ENCODE measurements around the gene MAPKBP1. TPM values are rescaled to one million over a fixed set of nuclear protein-coding genes. Genes with fewer than 3 reads are reported as not detected.
A peak's percentile ranks its signal among the peaks of the same experiment; 100 is the strongest.

The MAPKBP1 gene
- total RNA-seq, 4 donors from 2014 or later = 18.4 to 37.6 (median 29.8) TPM

DNA sequence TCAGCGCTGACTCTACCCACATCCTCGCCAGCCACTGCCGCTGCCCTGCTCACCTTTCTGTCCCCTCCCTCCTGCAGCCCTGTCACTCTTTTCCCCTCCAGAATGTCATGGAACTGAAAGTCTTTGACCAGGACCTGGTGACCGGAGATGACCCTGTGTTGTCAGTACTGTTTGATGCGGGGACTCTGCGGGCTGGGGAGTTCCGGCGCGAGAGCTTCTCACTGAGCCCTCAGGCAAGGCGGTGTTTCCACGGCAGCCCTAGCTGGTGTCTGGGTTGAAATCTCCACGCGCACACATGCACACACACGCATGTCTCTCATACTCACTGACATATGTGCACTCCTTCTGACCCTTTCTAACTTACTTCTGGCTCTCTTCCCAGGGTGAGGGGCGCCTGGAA, 66.4 kb downstream of the MAPKBP1 start:
- TF ChIP-seq, protein P1, sequence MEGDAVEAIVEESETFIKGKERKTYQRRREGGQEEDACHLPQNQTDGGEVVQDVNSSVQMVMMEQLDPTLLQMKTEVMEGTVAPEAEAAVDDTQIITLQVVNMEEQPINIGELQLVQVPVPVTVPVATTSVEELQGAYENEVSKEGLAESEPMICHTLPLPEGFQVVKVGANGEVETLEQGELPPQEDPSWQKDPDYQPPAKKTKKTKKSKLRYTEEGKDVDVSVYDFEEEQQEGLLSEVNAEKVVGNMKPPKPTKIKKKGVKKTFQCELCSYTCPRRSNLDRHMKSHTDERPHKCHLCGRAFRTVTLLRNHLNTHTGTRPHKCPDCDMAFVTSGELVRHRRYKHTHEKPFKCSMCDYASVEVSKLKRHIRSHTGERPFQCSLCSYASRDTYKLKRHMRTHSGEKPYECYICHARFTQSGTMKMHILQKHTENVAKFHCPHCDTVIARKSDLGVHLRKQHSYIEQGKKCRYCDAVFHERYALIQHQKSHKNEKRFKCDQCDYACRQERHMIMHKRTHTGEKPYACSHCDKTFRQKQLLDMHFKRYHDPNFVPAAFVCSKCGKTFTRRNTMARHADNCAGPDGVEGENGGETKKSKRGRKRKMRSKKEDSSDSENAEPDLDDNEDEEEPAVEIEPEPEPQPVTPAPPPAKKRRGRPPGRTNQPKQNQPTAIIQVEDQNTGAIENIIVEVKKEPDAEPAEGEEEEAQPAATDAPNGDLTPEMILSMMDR (IDR thresholded peaks at IDR 0.05) = no peak
- no peak for TF ChIP-seq POLR2A (IDR thresholded peaks at IDR 0.05)
- intact Hi-C loops (cut with DNase I) = no loop called here
- Histone ChIP-seq H3K27me3 (no peaks in the 10 kb centered on the region), H3K27ac (peak overlapping the region in 1 of 4 donors; percentile 92), H3K9me3 (no peaks in the 10 kb centered on the region), H3K36me3 (peaks cover 15 to 85% (median 31%) of the 10 kb centered on the region in 3 donors), H3K4me3 (peak overlapping the region in 2 of 4 donors; percentile 34 to 40), H3K4me1 (peaks cover 27 to 64% (median 29%) of the 10 kb centered on the region in 3 donors)
- WGBS, 2 donors = 72 to 80% methylated on average over 13 to 14 of the region's 15 CpGs
- no peak for DNase-seq

DNA sequence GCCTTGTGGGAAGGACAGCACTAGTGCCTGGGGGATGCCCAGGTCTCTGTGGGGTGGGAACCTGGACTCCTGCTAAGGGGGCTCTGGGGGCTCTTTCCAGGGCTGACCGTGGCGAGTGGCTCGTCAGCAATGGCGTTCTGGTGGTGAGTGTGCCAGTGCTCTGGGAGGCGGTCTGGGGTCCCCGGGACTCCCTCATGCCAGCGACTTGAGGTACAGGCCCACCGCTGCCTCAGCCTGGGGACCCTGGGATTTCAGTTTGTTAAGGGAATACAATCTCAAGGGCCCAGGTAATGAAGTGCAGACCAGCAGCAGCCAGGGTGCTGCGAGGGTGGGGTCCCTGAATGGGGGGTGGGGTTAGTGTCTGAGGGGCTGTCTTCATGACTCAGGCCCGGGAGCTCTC, 66.8 kb downstream of the MAPKBP1 start:
- H3K4me1 ChIP-seq = peaks cover 27 to 59% (median 29%) of the 10 kb centered on the region in 3 donors
- no peak overlapping the region for H3K4me3 ChIP-seq
- no peaks in the 10 kb centered on the region for H3K27me3 ChIP-seq
- intact Hi-C loops (cut with DNase I) = no loop called here
- WGBS, 2 donors = 67 to 95% methylated on average over 1 to 4 of the region's 10 CpGs
- no peak for DNase-seq
- TF ChIP-seq POLR2A (IDR thresholded peaks at IDR 0.05) = no peak
- TF ChIP-seq, protein P1 (IDR thresholded peaks at IDR 0.05) = no peak
- H3K9me3 ChIP-seq = no peaks in the 10 kb centered on the region
- H3K36me3 ChIP-seq = peaks cover 15 to 85% (median 33%) of the 10 kb centered on the region in 3 donors
- H3K27ac ChIP-seq = no peak overlapping the region

DNA sequence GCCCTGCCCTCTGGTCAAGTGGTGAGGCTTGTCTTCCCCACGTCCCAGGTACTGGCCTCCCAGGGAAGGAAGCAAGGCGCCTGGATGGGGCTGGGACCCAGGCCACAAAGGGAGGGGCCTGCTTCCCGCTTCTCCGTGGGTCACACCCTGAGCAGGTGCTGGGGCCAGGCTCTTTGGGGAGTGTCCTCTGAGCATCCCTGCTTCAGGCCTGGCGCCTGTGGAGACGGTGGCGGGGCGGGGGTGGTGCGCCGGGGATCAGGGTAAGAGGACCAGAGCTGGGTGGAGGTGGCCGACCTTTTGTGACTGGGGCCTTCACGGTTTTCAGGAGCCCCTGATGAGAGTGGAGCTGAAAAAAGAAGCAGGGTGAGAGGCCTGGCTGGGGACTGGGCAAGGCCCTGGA, 67.9 kb downstream of the MAPKBP1 start:
- no peak overlapping the region for H3K27ac ChIP-seq
- H3K9me3 ChIP-seq = no peaks in the 10 kb centered on the region
- peaks cover 27 to 48% (median 29%) of the 10 kb centered on the region in 3 donors for H3K4me1 ChIP-seq
- 87 to 90% methylated on average over 2 to 4 of the region's 12 CpGs for WGBS, 2 donors
- H3K36me3 ChIP-seq = peaks cover 25 to 85% (median 44%) of the 10 kb centered on the region in 3 donors
- no peak overlapping the region for H3K4me3 ChIP-seq
- TF ChIP-seq POLR2A (IDR thresholded peaks at IDR 0.05) = no peak
- TF ChIP-seq, protein P1 (IDR thresholded peaks at IDR 0.05) = no peak
- no peaks in the 10 kb centered on the region for H3K27me3 ChIP-seq
- DNase-seq = no peak
- intact Hi-C loops (cut with DNase I) = no loop called here

DNA sequence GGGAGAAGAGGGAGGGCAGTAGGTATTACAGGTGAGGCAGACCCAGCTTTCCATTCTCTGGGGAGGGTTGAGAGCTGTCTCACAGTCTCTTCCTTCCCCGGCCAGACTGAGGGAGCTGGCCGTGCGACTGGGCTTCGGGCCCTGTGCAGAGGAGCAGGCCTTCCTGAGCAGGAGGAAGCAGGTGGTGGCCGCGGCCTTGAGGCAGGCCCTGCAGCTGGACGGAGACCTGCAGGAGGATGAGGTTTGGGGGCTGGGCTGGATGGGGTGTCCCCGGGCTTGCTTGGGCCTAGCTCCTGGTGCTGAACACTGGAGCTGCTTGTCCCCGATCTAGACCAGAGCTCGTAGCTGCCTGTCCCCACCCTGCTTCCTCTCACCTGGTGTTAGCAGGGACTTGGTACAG, 69.3 kb downstream of the MAPKBP1 start:
- no peak overlapping the region for H3K4me3 ChIP-seq
- no peak for TF ChIP-seq POLR2A (IDR thresholded peaks at IDR 0.05)
- TF ChIP-seq, protein P1 (IDR thresholded peaks at IDR 0.05) = no peak
- H3K4me1 ChIP-seq = peaks cover 21 to 46% (median 24%) of the 10 kb centered on the region in 3 donors
- intact Hi-C loops (cut with DNase I) = no loop called here
- WGBS, 2 donors = 50% methylated on average over 2 of the region's 10 CpGs; no CpG with 5 or more reads in 1 of the 2 donors
- H3K27me3 ChIP-seq = no peaks in the 10 kb centered on the region
- H3K36me3 ChIP-seq = peaks cover 30 to 86% (median 58%) of the 10 kb centered on the region in 3 donors
- no peak for DNase-seq
- H3K9me3 ChIP-seq = no peaks in the 10 kb centered on the region
- no peak overlapping the region for H3K27ac ChIP-seq

DNA sequence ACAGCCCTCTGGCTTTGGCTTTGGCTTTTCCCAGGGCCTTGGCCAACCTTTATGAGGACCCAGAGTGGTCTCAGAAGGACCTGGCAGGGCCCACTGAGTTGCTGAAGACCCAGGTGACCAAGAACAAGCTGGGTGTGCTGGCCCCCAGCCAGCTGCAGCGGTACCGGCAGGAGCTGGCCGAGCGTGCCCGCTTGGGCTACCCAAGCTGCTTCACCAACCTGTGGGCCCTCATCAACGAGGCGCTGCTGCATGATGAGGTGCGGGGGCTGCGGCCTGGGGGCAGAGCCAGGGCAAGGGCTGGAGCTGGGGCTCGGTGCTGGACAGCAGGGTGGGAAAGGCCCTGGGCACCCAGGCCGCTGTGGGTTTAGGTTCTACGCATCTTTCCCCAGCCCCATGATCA, 70.5 kb downstream of the MAPKBP1 start:
- H3K36me3 ChIP-seq = peaks cover 30 to 93% (median 60%) of the 10 kb centered on the region in 3 donors
- no peak overlapping the region for H3K4me3 ChIP-seq
- no peak overlapping the region for H3K27ac ChIP-seq
- no peak for DNase-seq
- no peaks in the 10 kb centered on the region for H3K27me3 ChIP-seq
- intact Hi-C loops (cut with DNase I) = no loop called here
- WGBS, 2 donors = 50% methylated on average over 2 of the region's 12 CpGs; no CpG with 5 or more reads in 1 of the 2 donors
- TF ChIP-seq, protein P1 (IDR thresholded peaks at IDR 0.05) = no peak
- no peak for TF ChIP-seq POLR2A (IDR thresholded peaks at IDR 0.05)
- H3K9me3 ChIP-seq = no peaks in the 10 kb centered on the region
- H3K4me1 ChIP-seq = peaks cover 18 to 46% (median 25%) of the 10 kb centered on the region in 3 donors
